HCT116 (cell line): ENCODE data around the gene CTNNA2.

Experiments
- EZH2phosphoT487 ChIP-seq: fragments of 200-600 bp; IDR thresholded peaks from 2 replicates; pipeline ENCODE4 v1.6.1; 2018; ENCODE audit warnings: antibody characterized with exemption, borderline replicate concordance
- POLR2A ChIP-seq: IDR thresholded peaks from 2 replicates; pipeline ENCODE4 v1.7.0; 2011; ENCODE audit warnings: borderline replicate concordance; ENCODE audit not compliant: insufficient read depth, insufficient read length; ENCODE audit errors: extremely low read depth
- POLR2AphosphoS5 ChIP-seq: IDR thresholded peaks from 2 replicates; pipeline ENCODE4 v1.6.1; 2011; ENCODE audit warnings: mild to moderate bottlenecking, low read depth, low read length, moderate library complexity
- RAD21 ChIP-seq: IDR thresholded peaks from 2 replicates; pipeline ENCODE4 v1.6.1; 2012; ENCODE audit warnings: low read depth, mild to moderate bottlenecking
- SIN3A ChIP-seq: IDR thresholded peaks from 2 replicates; pipeline ENCODE4 v1.6.1; 2012; ENCODE audit warnings: low read depth
- SRF ChIP-seq: IDR thresholded peaks from 2 replicates; pipeline ENCODE4 v1.6.1; 2012; ENCODE audit warnings: low read depth
- TF ChIP-seq, protein P1 (sequence below), 3 experiments: fragments of 200-600 bp in 1 of 3; sonication (generic) in 1 of 3; IDR thresholded peaks in 2 of 3; conservative IDR thresholded peaks in 1 of 3; 2 replicates each; pipeline ENCODE4 v1.5.1; 2012 to 2017; ENCODE audit warnings: low read depth in 2 of 3, low read length in 2 of 3, antibody characterized with exemption in 1 of 3, borderline replicate concordance in 1 of 3, control low read depth in 1 of 3, mild to moderate bottlenecking in 1 of 3, mixed read lengths in 1 of 3, mixed run types in 1 of 3, moderate library complexity in 1 of 3; ENCODE audit not compliant: insufficient read depth in 1 of 3
- TF ChIP-seq, protein P2 (sequence below): IDR thresholded peaks from 2 replicates; pipeline ENCODE4 v1.6.1; 2012

DNA sequence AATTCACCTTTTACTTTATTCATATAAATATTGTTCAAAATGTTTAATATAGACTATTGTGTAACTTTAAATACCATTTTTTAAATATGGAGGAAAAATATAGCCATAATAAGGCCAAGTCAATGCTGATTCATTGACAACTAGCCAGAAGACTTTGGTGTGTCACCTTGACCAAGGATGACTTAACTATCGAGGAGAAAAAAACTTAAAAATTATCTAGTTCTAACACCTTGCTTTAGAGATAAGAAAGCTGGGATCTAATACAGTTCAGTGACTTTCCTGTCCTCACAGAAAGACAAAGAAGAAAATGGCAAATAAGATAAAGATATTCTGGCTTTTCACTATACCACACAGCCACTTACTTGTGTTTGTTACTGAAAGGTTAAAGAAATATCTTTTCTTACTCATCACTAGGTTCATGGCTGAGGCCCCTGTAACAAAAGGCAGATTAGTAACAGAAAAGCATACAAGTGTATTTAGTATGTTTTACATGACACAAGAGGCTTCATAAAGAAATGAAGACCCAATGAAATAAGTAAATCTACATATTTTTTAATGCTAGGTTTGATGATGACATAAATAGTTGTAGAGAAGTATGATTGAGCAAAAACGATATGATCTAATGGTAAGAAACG lies 857.6 kb downstream of the CTNNA2 start:
- TF ChIP-seq RAD21 (no peak), SRF (no peak), POLR2A (no peak), SIN3A (no peak), EZH2phosphoT487 (no peak), POLR2AphosphoS5 (no peak)
- TF ChIP-seq, protein P1, sequence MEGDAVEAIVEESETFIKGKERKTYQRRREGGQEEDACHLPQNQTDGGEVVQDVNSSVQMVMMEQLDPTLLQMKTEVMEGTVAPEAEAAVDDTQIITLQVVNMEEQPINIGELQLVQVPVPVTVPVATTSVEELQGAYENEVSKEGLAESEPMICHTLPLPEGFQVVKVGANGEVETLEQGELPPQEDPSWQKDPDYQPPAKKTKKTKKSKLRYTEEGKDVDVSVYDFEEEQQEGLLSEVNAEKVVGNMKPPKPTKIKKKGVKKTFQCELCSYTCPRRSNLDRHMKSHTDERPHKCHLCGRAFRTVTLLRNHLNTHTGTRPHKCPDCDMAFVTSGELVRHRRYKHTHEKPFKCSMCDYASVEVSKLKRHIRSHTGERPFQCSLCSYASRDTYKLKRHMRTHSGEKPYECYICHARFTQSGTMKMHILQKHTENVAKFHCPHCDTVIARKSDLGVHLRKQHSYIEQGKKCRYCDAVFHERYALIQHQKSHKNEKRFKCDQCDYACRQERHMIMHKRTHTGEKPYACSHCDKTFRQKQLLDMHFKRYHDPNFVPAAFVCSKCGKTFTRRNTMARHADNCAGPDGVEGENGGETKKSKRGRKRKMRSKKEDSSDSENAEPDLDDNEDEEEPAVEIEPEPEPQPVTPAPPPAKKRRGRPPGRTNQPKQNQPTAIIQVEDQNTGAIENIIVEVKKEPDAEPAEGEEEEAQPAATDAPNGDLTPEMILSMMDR (IDR thresholded peaks at IDR 0.05 in 2 of 3, conservative IDR thresholded peaks at IDR 0.05 in 1 of 3; ENCODE audit: borderline replicate concordance in 1 of 3, insufficient read depth in 1 of 3, low read depth in 2 of 3, low read length in 2 of 3), result no peak
- TF ChIP-seq, protein P2, sequence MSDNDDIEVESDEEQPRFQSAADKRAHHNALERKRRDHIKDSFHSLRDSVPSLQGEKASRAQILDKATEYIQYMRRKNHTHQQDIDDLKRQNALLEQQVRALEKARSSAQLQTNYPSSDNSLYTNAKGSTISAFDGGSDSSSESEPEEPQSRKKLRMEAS, result no peak
